Gastroesophageal sphincter (tissue), 4 donors: ENCODE results near the gene MEGF6. TPM values are rescaled to one million over a fixed set of nuclear protein-coding genes. Genes with fewer than 3 reads are reported as not detected.
A peak's percentile ranks its signal among the peaks of the same experiment; 100 is the strongest.

ENCODE experiments used
- ATAC-seq: fragments of 150-250 bp; one replicate; pipeline ENCODE4 v1.9.1; 2016; ENCODE audit warnings: mild to moderate bottlenecking, moderate library complexity
- H3K27ac ChIP-seq, 4 donors: fragments of 200-600 bp; sonication (generic) in 3 of 4; 1 replicate in 3 of 4; 2 replicates in 1 of 4; pipeline ENCODE4 v1.5.1; 2016 to 2019
- H3K27me3 ChIP-seq: fragments of 200-600 bp; sonication (generic); one replicate; pipeline ENCODE4 v1.5.1; 2019
- H3K36me3 ChIP-seq, 2 donors: fragments of 200-600 bp; sonication (generic); one replicate each; pipeline ENCODE4 v1.5.1; 2019; ENCODE audit warnings: control low read depth in 1 of 2
- H3K4me1 ChIP-seq, 3 donors: fragments of 200-600 bp; sonication (generic); 1 replicate in 2 of 3; 2 replicates in 1 of 3; pipeline ENCODE4 v1.5.1; 2016 to 2019; ENCODE audit warnings: control low read depth in 2 of 3
- H3K4me3 ChIP-seq, 2 donors: fragments of 200-600 bp; sonication (generic); one replicate each; pipeline ENCODE4 v1.5.1; 2019; ENCODE audit warnings: mild to moderate bottlenecking in 1 of 2, moderate library complexity in 1 of 2
- H3K9me3 ChIP-seq, 3 donors: fragments of 200-600 bp; sonication (generic); one replicate each; pipeline ENCODE4 v1.5.1; 2017 to 2019; ENCODE audit warnings: control low read depth in 2 of 3
- EP300 ChIP-seq: sonication (generic); formaldehyde crosslinking; IDR thresholded peaks from one replicate; pipeline ENCODE4 v1.6.1; 2017; ENCODE audit warnings: antibody characterized with exemption, mild to moderate bottlenecking
- POLR2A ChIP-seq, 2 donors: fragments of 450-650 bp; IDR thresholded peaks; one replicate each; pipeline ENCODE4 v1.6.1; 2017; ENCODE audit warnings: antibody characterized with exemption in 2 of 2, mild to moderate bottlenecking in 2 of 2, moderate library complexity in 1 of 2
- POLR2AphosphoS5 ChIP-seq: sonication (generic); formaldehyde crosslinking; IDR thresholded peaks from one replicate; pipeline ENCODE4 v1.6.1; 2017; ENCODE audit warnings: antibody characterized with exemption
- WGBS, 2 donors: methylation state at CpG; one replicate each; pipeline ENCODE4 v1.1.5; 2018; ENCODE audit warnings: low coverage in 1 of 2; 5-methylcytosine and 5-hydroxymethylcytosine counted together
- total RNA-seq, 4 donors: library from RNA; depleted of rRNA; stranded (reverse); fragments of >200 nt; gene quantifications; one replicate each; pipeline ENCODE4 v1.1.0, GENCODE V29; 2016
- TF ChIP-seq, protein P1 (sequence below), 4 experiments: fragments of 200-600 bp in 2 of 4; fragments of 450-650 bp in 2 of 4; sonication (generic) in 1 of 4; IDR thresholded peaks; one replicate each; pipeline ENCODE4 v1.5.1; 2017 to 2019; ENCODE audit warnings: antibody characterized with exemption in 4 of 4, mild to moderate bottlenecking in 2 of 4, moderate library complexity in 2 of 4

Gene MEGF6
- total RNA-seq, 4 donors from 2014 or later: 4.7 to 15.5 (median 10.8) TPM

DNA sequence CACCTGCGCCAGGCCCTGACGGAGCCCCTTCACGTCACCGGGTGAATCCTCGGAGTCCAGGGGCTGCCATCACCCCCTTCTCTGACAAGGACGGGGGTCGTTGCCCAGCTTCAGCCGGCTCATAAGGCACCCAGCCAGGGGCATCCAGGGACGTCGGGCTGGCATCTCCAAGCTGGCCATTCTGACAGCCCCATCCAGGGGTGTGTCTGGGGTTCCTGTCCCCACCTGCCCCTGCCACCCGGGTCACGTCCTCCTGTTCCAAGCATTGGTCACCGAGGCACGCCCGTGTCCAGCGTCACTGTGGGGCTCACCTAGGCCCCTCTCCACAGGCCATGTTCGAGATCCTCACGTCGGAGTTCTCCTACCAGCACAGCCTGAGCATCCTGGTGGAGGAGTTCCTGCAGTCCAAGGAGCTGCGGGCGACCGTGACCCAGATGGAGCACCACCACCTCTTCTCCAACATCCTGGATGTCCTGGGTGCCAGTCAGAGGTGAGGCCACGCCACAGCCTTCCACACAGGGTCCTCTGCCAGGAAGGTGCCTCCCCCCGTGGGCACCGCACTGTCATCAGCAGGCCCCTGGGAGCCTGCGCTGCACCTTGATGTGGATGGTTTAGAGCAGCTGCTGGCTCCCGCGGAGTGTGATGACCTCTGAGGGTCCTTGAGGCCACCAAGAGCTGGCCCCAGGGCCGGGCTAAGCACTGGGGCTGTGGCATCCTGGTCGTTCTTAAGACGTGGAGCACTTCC lies 142.0 kb downstream of the MEGF6 start:
- no peak for ATAC-seq
- H3K27ac ChIP-seq: no peak overlapping the region
- H3K9me3 ChIP-seq: no peaks in the 10 kb centered on the region
- no peak overlapping the region for H3K4me3 ChIP-seq
- TF ChIP-seq, protein P1, sequence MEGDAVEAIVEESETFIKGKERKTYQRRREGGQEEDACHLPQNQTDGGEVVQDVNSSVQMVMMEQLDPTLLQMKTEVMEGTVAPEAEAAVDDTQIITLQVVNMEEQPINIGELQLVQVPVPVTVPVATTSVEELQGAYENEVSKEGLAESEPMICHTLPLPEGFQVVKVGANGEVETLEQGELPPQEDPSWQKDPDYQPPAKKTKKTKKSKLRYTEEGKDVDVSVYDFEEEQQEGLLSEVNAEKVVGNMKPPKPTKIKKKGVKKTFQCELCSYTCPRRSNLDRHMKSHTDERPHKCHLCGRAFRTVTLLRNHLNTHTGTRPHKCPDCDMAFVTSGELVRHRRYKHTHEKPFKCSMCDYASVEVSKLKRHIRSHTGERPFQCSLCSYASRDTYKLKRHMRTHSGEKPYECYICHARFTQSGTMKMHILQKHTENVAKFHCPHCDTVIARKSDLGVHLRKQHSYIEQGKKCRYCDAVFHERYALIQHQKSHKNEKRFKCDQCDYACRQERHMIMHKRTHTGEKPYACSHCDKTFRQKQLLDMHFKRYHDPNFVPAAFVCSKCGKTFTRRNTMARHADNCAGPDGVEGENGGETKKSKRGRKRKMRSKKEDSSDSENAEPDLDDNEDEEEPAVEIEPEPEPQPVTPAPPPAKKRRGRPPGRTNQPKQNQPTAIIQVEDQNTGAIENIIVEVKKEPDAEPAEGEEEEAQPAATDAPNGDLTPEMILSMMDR (IDR thresholded peaks at IDR 0.05): no peak
- TF ChIP-seq POLR2AphosphoS5 (no peak), EP300 (no peak), POLR2A (IDR thresholded peaks at IDR 0.05) (no peak)
- no peaks in the 10 kb centered on the region for H3K36me3 ChIP-seq
- WGBS, 2 donors: 100% methylated on average over 1 of the region's 31 CpGs; no CpG with 5 or more reads in 1 of the 2 donors
- H3K4me1 ChIP-seq: peaks cover 0 to 17% (median 0%) of the 10 kb centered on the region in 3 donors
- peaks cover 73% of the 10 kb centered on the region for H3K27me3 ChIP-seq

DNA sequence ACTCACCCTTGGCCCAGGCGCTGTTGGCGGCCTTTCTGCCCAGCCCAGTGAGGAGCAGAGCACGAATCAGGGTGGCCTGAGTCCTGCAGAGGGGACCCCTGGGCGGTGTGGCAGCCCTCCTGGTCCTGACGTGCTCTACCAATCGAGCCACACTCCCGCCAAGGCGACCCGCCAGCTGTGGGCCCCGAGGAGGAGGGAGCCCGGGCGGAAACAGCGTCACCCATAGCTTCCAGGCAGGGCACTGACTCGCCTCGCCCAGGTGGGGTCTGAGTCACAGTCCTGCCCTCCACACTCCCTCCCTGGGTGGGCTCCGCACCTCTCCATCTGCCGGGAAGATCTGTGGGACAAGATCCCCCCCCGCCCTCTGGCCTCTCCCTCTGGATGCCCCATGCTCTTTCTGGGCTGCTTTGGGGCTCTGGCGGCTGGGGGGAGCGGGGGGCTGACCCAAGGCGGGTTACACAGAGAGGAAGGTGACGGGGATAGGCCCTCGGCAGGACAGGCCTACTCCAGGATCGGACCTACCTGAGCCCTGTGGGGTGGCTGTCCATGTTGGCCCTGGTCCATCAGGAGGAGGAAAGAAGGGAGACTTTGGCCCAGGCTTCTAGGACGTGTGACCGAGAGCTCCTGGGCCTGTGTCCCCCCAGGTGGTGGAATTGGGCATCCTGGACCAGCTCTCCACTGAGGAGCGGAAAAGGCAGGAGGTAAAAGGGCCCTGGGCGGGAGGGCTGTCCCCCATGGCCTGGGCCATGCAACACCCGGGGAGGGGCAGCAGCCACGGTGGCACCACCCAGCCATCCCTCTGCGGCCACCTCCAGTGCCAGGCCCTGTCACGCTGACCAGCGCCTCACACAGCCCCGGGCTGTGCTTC lies 142.8 kb downstream of the MEGF6 start:
- no peaks in the 10 kb centered on the region for H3K9me3 ChIP-seq
- peaks cover 0 to 17% (median 0%) of the 10 kb centered on the region in 3 donors for H3K4me1 ChIP-seq
- H3K27ac ChIP-seq: peak overlapping the region in 1 of 4 donors; percentile 55
- TF ChIP-seq EP300 (no peak), POLR2AphosphoS5 (no peak), POLR2A (IDR thresholded peaks at IDR 0.05) (no peak)
- H3K36me3 ChIP-seq: no peaks in the 10 kb centered on the region
- H3K27me3 ChIP-seq: peaks cover 65% of the 10 kb centered on the region
- no peak overlapping the region for H3K4me3 ChIP-seq
- no peak for ATAC-seq
- WGBS, 2 donors: 50 to 100% methylated on average over 2 to 3 of the region's 34 CpGs

GRCh38 chr1:3467096-3468036 lies 143.9 kb downstream of the MEGF6 start:
- H3K27ac ChIP-seq: peak overlapping the region in 2 of 4 donors; percentile 27 to 55

GRCh38 chr1:3466366-3467075 lies 144.8 kb downstream of the MEGF6 start:
- H3K9me3 ChIP-seq: no peaks in the 10 kb centered on the region
- peaks cover 0 to 11% (median 0%) of the 10 kb centered on the region in 3 donors for H3K4me1 ChIP-seq
- no CpG with 5 or more reads among the region's 16 CpGs for WGBS, 2 donors
- H3K27me3 ChIP-seq: peaks cover 55% of the 10 kb centered on the region
- ATAC-seq: no peak
- TF ChIP-seq, protein P1 (IDR thresholded peaks at IDR 0.05): no peak
- TF ChIP-seq POLR2AphosphoS5 (no peak), EP300 (no peak), POLR2A (IDR thresholded peaks at IDR 0.05) (no peak)
- H3K27ac ChIP-seq: no peak overlapping the region
- H3K36me3 ChIP-seq: no peaks in the 10 kb centered on the region
- H3K4me3 ChIP-seq: no peak overlapping the region

More at GRCh38 chr1:3467096-3468036, 143.9 kb downstream of the MEGF6 start:
- 100% methylated on average over 2 of the region's 35 CpGs; no CpG with 5 or more reads in 1 of the 2 donors for WGBS, 2 donors
- no peak overlapping the region for H3K4me3 ChIP-seq
- no peak for TF ChIP-seq EP300
- TF ChIP-seq POLR2AphosphoS5: no peak
- TF ChIP-seq, protein P1 (IDR thresholded peaks at IDR 0.05): no peak
- TF ChIP-seq POLR2A (IDR thresholded peaks at IDR 0.05): no peak
- H3K27me3 ChIP-seq: peaks cover 55% of the 10 kb centered on the region
- no peak for ATAC-seq
- H3K9me3 ChIP-seq: no peaks in the 10 kb centered on the region
- no peaks in the 10 kb centered on the region for H3K36me3 ChIP-seq
- H3K4me1 ChIP-seq: peaks cover 0 to 17% (median 0%) of the 10 kb centered on the region in 3 donors
